ENCODE measurements around the gene RABGAP1L.

GRCh38 chr1:174324939-174325338, 165.6 kb downstream of the RABGAP1L start:
- no peak for TF ChIP-seq CTCF (conservative IDR thresholded peaks at IDR 0.05)
- TF ChIP-seq ZFX (IDR thresholded peaks at IDR 0.05) = no peak

Measured in C4-2B (cell line).